Stimulated activated CD8-positive, alpha-beta memory T cell treated with anti-CD3 and anti-CD28 coated beads, Interleukin-12 subunit alpha, Interleukin-12 subunit beta, amount 100 ng/mL, for 24 hours (primary cell): ENCODE measurements around the gene GUCY1A2.
"Not testable (repeated sequence)": the region's sequence is repeated elsewhere in the genome, so short reads cannot be mapped to it uniquely, and the experiment has no call there.

ENCODE experiments used
- DNase-seq: peaks from one replicate; pipeline ENCODE4 v3.0.0-alpha.2; 2020; ENCODE audit errors: extremely low read depth

GUCY1A2 gene

GRCh38 chr11:107018219-107018901 is at the start of gene GUCY1A2:
Gene GUCY1A2 (minus strand): TSS chr11:107018476. CDS start chr11:107018055, 421 bp downstream.
- no peak for DNase-seq

- DNase-seq = no peak
Measured at GRCh38 chr11:107054391-107054790, 36.1 kb upstream of the GUCY1A2 start.

GRCh38 chr11:107051332-107051731 is 33.1 kb upstream of the GUCY1A2 start:
- DNase-seq = not testable (repeated sequence)

- not testable (repeated sequence) for DNase-seq
Measured at GRCh38 chr11:107050899-107051298, 32.6 kb upstream of the GUCY1A2 start.

GRCh38 chr11:107050121-107050520 is 31.8 kb upstream of the GUCY1A2 start:
- DNase-seq = no peak

GRCh38 chr11:107044503-107044902 is 26.2 kb upstream of the GUCY1A2 start:
- DNase-seq = no peak

GRCh38 chr11:107043242-107044006 is 25.1 kb upstream of the GUCY1A2 start:
- no peak for DNase-seq

- no peak for DNase-seq
Measured at GRCh38 chr11:107042748-107043147, 24.5 kb upstream of the GUCY1A2 start.

- DNase-seq = no peak
Measured at GRCh38 chr11:107041088-107041444, 22.8 kb upstream of the GUCY1A2 start.

- DNase-seq = no peak
Measured at GRCh38 chr11:107040433-107041087, 22.3 kb upstream of the GUCY1A2 start.

- DNase-seq = no peak
Measured at GRCh38 chr11:107025673-107026072, 7.4 kb upstream of the GUCY1A2 start.

GRCh38 chr11:107020594-107020993 is 2.3 kb upstream of the GUCY1A2 start:
- no peak for DNase-seq

GRCh38 chr11:107018902-107019493 is 722 bp upstream of the GUCY1A2 start:
- no peak for DNase-seq

GRCh38 chr11:107017433-107018218 is 650 bp downstream of the GUCY1A2 start:
- no peak for DNase-seq

- no peak for DNase-seq
Measured at GRCh38 chr11:107017104-107017432, 1.2 kb downstream of the GUCY1A2 start.

- no peak for DNase-seq
Measured at GRCh38 chr11:107014871-107015270, 3.4 kb downstream of the GUCY1A2 start.

- DNase-seq = no peak
Measured at GRCh38 chr11:107011977-107012376, 6.3 kb downstream of the GUCY1A2 start.

GRCh38 chr11:107009190-107009589 is 9.1 kb downstream of the GUCY1A2 start:
- no peak for DNase-seq

- no peak for DNase-seq
Measured at GRCh38 chr11:107006076-107006833, 12.0 kb downstream of the GUCY1A2 start.

GRCh38 chr11:106999196-106999595 is 19.1 kb downstream of the GUCY1A2 start:
- DNase-seq = no peak

GRCh38 chr11:106998916-106999188 is 19.4 kb downstream of the GUCY1A2 start:
- no peak for DNase-seq
